Measurements from ENCODE around the gene SLC48A1.
A peak's percentile ranks its signal among the peaks of the same experiment; 100 is the strongest.

- TF ChIP-seq, protein P1, sequence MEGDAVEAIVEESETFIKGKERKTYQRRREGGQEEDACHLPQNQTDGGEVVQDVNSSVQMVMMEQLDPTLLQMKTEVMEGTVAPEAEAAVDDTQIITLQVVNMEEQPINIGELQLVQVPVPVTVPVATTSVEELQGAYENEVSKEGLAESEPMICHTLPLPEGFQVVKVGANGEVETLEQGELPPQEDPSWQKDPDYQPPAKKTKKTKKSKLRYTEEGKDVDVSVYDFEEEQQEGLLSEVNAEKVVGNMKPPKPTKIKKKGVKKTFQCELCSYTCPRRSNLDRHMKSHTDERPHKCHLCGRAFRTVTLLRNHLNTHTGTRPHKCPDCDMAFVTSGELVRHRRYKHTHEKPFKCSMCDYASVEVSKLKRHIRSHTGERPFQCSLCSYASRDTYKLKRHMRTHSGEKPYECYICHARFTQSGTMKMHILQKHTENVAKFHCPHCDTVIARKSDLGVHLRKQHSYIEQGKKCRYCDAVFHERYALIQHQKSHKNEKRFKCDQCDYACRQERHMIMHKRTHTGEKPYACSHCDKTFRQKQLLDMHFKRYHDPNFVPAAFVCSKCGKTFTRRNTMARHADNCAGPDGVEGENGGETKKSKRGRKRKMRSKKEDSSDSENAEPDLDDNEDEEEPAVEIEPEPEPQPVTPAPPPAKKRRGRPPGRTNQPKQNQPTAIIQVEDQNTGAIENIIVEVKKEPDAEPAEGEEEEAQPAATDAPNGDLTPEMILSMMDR (IDR thresholded peaks at IDR 0.05): peak; percentile 91 to 98 (median 98)
- TF ChIP-seq POLR2A (IDR thresholded peaks at IDR 0.05): no peak
Measured at GRCh38 chr12:47779301-47779942, 6.4 kb downstream of the SLC48A1 start.
